GM12878 (cell line): ENCODE data around the gene TRAPPC6A. TPM values are rescaled to one million over a fixed set of nuclear protein-coding genes. Genes with fewer than 3 reads are reported as not detected.

Source experiments
- ATAC-seq: fragments of 200-7000 bp; cut with Tn5 transposase; 3 replicates; pipeline ENCODE4 v1.9.1; 2020; ENCODE audit warnings: mild to moderate bottlenecking, moderate library complexity
- BruUV-seq: library from RNA; stranded (reverse); fragments of 400-500 nt; replicated peaks from 2 replicates; lab custom pipeline; 2021; lab: Mats Ljungman, UMichigan
- CTCF ChIA-PET: fragments of 300-600 bp; sonication (Branson Sonifier 250); formaldehyde crosslinking; extraction: SDS; loops from one replicate; lab custom pipeline; 2021; ENCODE audit warnings: inconsistent platforms; lab: Yijun Ruan, JAX
- POLR2A ChIA-PET: fragments of 350-600 bp; formaldehyde crosslinking; extraction: SDS; loops from one replicate; lab custom pipeline; 2021; ENCODE audit warnings: inconsistent platforms; lab: Charles Lee
- RAD21 ChIA-PET: fragments of 300-600 bp; sonication (Branson Sonifier 250); formaldehyde crosslinking; loops from one replicate; lab custom pipeline; 2023; ENCODE audit warnings: antibody characterized with exemption; ENCODE audit not compliant: unreplicated experiment; lab: Charles Lee
- SMC1A ChIA-PET: fragments of 300-600 bp; sonication (Branson Sonifier 250); formaldehyde crosslinking; loops from one replicate; lab custom pipeline; 2023; ENCODE audit not compliant: unreplicated experiment, uncharacterized antibody; lab: Charles Lee
- DNase-seq: peaks from one replicate; pipeline ENCODE4 v3.0.0-alpha.2; 2011; ENCODE audit warnings: low read depth, low spot score
- FAIRE-seq: peaks from 3 replicates; lab custom pipeline; 2011; peaks lifted over from hg19 to GRCh38; lab: Jason Lieb, UNC
- H2AFZ ChIP-seq: 2 replicates; pipeline ENCODE4 v1.6.0; 2011; ENCODE audit warnings: low read depth, low read length, control low read depth; ENCODE audit not compliant: control insufficient read depth
- H3K27ac ChIP-seq: 2 replicates; pipeline ENCODE4 v1.5.1; 2011; ENCODE audit warnings: control low read depth; ENCODE audit not compliant: control insufficient read depth, insufficient read depth
- H3K27me3 ChIP-seq, 2 experiments: replicated peaks in 1 of 2; 2 replicates each; pipeline versions ENCODE4 v1.6.0 to v1.6.1; 2011; ENCODE audit warnings: low read length in 1 of 2; ENCODE audit not compliant: control insufficient read depth in 2 of 2, insufficient read depth in 2 of 2
- H3K36me3 ChIP-seq, 2 experiments: 2 replicates each; pipeline ENCODE4 v1.5.1; 2011; ENCODE audit warnings: low read length in 1 of 2; ENCODE audit not compliant: control insufficient read depth in 2 of 2, insufficient read depth in 2 of 2
- H3K4me1 ChIP-seq: 2 replicates; pipeline ENCODE4 v1.6.1; 2011; ENCODE audit warnings: mild to moderate bottlenecking, low read length, moderate library complexity, mixed read lengths; ENCODE audit not compliant: control insufficient read depth, insufficient read depth
- H3K4me2 ChIP-seq: 2 replicates; pipeline ENCODE4 v1.6.0; 2011; ENCODE audit warnings: control low read depth; ENCODE audit not compliant: control insufficient read depth, insufficient read depth
- H3K4me3 ChIP-seq: fragments of 200-600 bp; sonication (generic); 2 replicates; pipeline ENCODE4 v1.5.1; 2016
- H3K79me2 ChIP-seq: 2 replicates; pipeline ENCODE4 v1.6.0; 2011; ENCODE audit warnings: low read length; ENCODE audit not compliant: control insufficient read depth, insufficient read depth
- H3K9ac ChIP-seq: 2 replicates; pipeline ENCODE4 v1.8.0; 2011; ENCODE audit warnings: low read length, control low read depth, mixed read lengths; ENCODE audit not compliant: control insufficient read depth, insufficient read depth
- H3K9me3 ChIP-seq: replicated peaks from 3 replicates; pipeline ENCODE4 v1.5.1; 2011; ENCODE audit warnings: mild to moderate bottlenecking, low read length; ENCODE audit not compliant: control insufficient read depth, insufficient read depth
- H4K20me1 ChIP-seq: 2 replicates; pipeline ENCODE4 v1.6.0; 2011; ENCODE audit not compliant: control insufficient read depth, insufficient read depth
- BCLAF1 ChIP-seq: fragments of 450-650 bp; IDR thresholded peaks from 2 replicates; pipeline ENCODE4 v1.6.1; 2017; ENCODE audit warnings: antibody characterized with exemption, mild to moderate bottlenecking, moderate library complexity
- BHLHE40 ChIP-seq, 2 experiments: fragments of 450-650 bp in 1 of 2; IDR thresholded peaks; 2 replicates each; pipeline ENCODE4 v1.6.1; 2011 to 2017; ENCODE audit warnings: low read depth in 2 of 2, borderline replicate concordance in 1 of 2, improper control_type of control experiment in 1 of 2, low read length in 1 of 2, mild to moderate bottlenecking in 1 of 2
- CBX5 ChIP-seq: sonication (generic); IDR thresholded peaks from 2 replicates; pipeline ENCODE4 v1.6.1; 2016; ENCODE audit warnings: low read depth, moderate library complexity, mild to moderate bottlenecking, inconsistent platforms
- CTCF ChIP-seq, 3 experiments: IDR thresholded peaks in 2 of 3; conservative IDR thresholded peaks in 1 of 3; 2 replicates each; pipeline ENCODE4 v1.5.1; 2011; ENCODE audit warnings: low read depth in 3 of 3, low read length in 3 of 3, mild to moderate bottlenecking in 3 of 3, control low read depth in 2 of 3, moderate library complexity in 2 of 3, inconsistent platforms in 1 of 3, mixed read lengths in 1 of 3; ENCODE audit not compliant: control insufficient read depth in 2 of 3, insufficient read depth in 1 of 3; ENCODE audit errors: extremely low read depth in 1 of 3
- E2F4 ChIP-seq: IDR thresholded peaks from 2 replicates; pipeline ENCODE4 v1.6.1; 2012; ENCODE audit warnings: low read depth, low read length, improper control_type of control experiment
- FOS ChIP-seq: IDR thresholded peaks from 3 replicates; pipeline ENCODE4 v1.6.1; 2011; ENCODE audit warnings: borderline replicate concordance; ENCODE audit not compliant: insufficient read length; ENCODE audit errors: extremely low read depth
- GATAD2B ChIP-seq: fragments of 450-650 bp; conservative IDR thresholded peaks from 2 replicates; pipeline ENCODE4 v1.6.1; 2017; ENCODE audit warnings: low read depth, mild to moderate bottlenecking, moderate library complexity
- HDAC2 ChIP-seq: fragments of 200-600 bp; sonication (generic); IDR thresholded peaks from 2 replicates; pipeline ENCODE4 v1.6.1; 2017
- LARP7 ChIP-seq: fragments of 450-650 bp; IDR thresholded peaks from 2 replicates; pipeline ENCODE4 v1.6.1; 2017; ENCODE audit warnings: mild to moderate bottlenecking
- NRF1 ChIP-seq: conservative IDR thresholded peaks from 2 replicates; pipeline ENCODE4 v1.6.1; 2011; ENCODE audit warnings: mild to moderate bottlenecking, low read depth, low read length, improper control_type of control experiment
- RFX5 ChIP-seq: IDR thresholded peaks from 2 replicates; pipeline ENCODE4 v1.6.1; 2011; ENCODE audit warnings: low read depth, low read length, improper control_type of control experiment
- USF1 ChIP-seq: IDR thresholded peaks from 2 replicates; pipeline ENCODE4 v1.6.1; 2011; ENCODE audit warnings: borderline replicate concordance, low read depth, mild to moderate bottlenecking, moderate library complexity, mixed read lengths, low read length; ENCODE audit not compliant: insufficient read depth; ENCODE audit errors: extremely low read length
- WGBS: methylation state at CpG from one replicate; pipeline ENCODE4 v1.1.6; 2016; ENCODE audit warnings: low lambda C conversion rate; ENCODE audit not compliant: insufficient replicate concordance, insufficient coverage; ENCODE audit errors: missing lambda C conversion rate; 5-methylcytosine and 5-hydroxymethylcytosine counted together
- in situ Hi-C: fragments of 300-500 bp; cut with MboI; formaldehyde crosslinking; loops from 9 replicates; pipeline ENCODE4 v1.14.3; 2018; ENCODE audit warnings: mixed read lengths
- intact Hi-C: fragments of 100-400 bp; cut with micrococcal nuclease; formaldehyde crosslinking; loops from one replicate; pipeline ENCODE4 v1.14.2; 2022; ENCODE audit not compliant: unreplicated experiment
- polyA plus RNA-seq, 11 experiments: library from polyadenylated mRNA; depleted of rRNA in 4 of 11; unstranded in 6 of 11; stranded (reverse) in 5 of 11; fragments of >200 nt; fragmentation: Nextera tagmentation in 4 of 11; fragmentation: Illumina TruSeq in 1 of 11; extraction: Ambion mirVana in 4 of 11; extraction: Trizol in 1 of 11; gene quantifications; 1 replicate in 1 of 11; 2 replicates in 10 of 11; pipeline versions ENCODE4 v1.2.1 to v1.2.3, GENCODE V29; 2011 to 2016; ENCODE audit warnings: inconsistent platforms in 2 of 11, missing spikeins in 2 of 11, low read depth in 1 of 11
- total RNA-seq, 4 experiments: library from RNA; depleted of rRNA in 3 of 4; stranded (reverse); fragments of >200 nt in 3 of 4; fragmentation: Illumina TruSeq in 1 of 4; extraction: Trizol in 1 of 4; gene quantifications; 2 replicates each; pipeline versions ENCODE4 v1.2.1 to v1.2.3, GENCODE V29; 2013 to 2021

The TRAPPC6A gene
- total and polyA plus RNA-seq, 10 of the 15 experiments (the other 5 are each of a cell fraction or from before 2014, with no cell fraction given), result 1.8 to 83.9 (median 35.8) TPM

- no peak for TF ChIP-seq USF1
- TF ChIP-seq CBX5, result no peak
- TF ChIP-seq BCLAF1, result no peak
Measured at GRCh38 chr19:45215391-45216191, 37.6 kb upstream of the TRAPPC6A start (continued).

GRCh38 chr19:45213031-45213430, 35.0 kb upstream of the TRAPPC6A start:
- Histone ChIP-seq H3K4me2 (no peak overlapping the region), H3K9ac (no peak overlapping the region), H2AFZ (no peak overlapping the region), H3K9me3 (no peaks in the 10 kb centered on the region), H3K79me2 (no peaks in the 10 kb centered on the region), H3K27ac (no peak overlapping the region), H3K4me3 (no peak overlapping the region), H4K20me1 (no peaks in the 10 kb centered on the region), H3K4me1 (no peaks in the 10 kb centered on the region), H3K27me3 (peaks cover 2 to 3% of the 10 kb centered on the region in 2 experiments), H3K36me3 (no peaks in the 10 kb centered on the region)
- POLR2A ChIA-PET, result interaction anchor here (0.7 kb wide), 1 partner anchor 25 kb away, joined by 4 read pairs; no protein-coding TSS in a partner anchor
- FAIRE-seq (no peak), ATAC-seq (no peak), DNase-seq (no peak)
- in situ Hi-C loops (no loop called here), intact Hi-C loops (no loop called here)
- BruUV-seq, result no TSS peak
- 44% methylated on average over 23 of the region's 23 CpGs for WGBS
- CTCF ChIA-PET, result interaction anchor here (0.6 kb wide), 1 partner anchor 266 kb away, joined by 3 read pairs; no protein-coding TSS in a partner anchor
- RAD21 ChIA-PET, result no interaction called here
- SMC1A ChIA-PET, result no interaction called here
- TF ChIP-seq CTCF (IDR thresholded peaks at IDR 0.05 in 2 of 3, conservative IDR thresholded peaks at IDR 0.05 in 1 of 3; ENCODE audit: control insufficient read depth in 2 of 3, extremely low read depth in 1 of 3, insufficient read depth in 1 of 3, low read depth in 3 of 3, low read length in 3 of 3) (no peak), BHLHE40 (IDR thresholded peaks at IDR 0.05; ENCODE audit: borderline replicate concordance in 1 of 2, low read depth in 2 of 2, low read length in 1 of 2) (no peak), USF1 (no peak), RFX5 (no peak), E2F4 (no peak), HDAC2 (no peak), FOS (no peak), NRF1 (no peak), GATAD2B (no peak), LARP7 (no peak)
